HG02763 (cell line): ENCODE measurements around the gene CLEC18B.
"Not testable (repeated sequence)": the region's sequence is repeated elsewhere in the genome, so short reads cannot be mapped to it uniquely, and the experiment has no call there.

Experiments
- ATAC-seq: cut with Tn5 transposase; IDR thresholded peaks from one replicate; pipeline ENCODE4 v1.9.1; 2021; ENCODE audit warnings: mild to moderate bottlenecking, moderate library complexity; ENCODE audit not compliant: unreplicated experiment

The CLEC18B gene

GRCh38 chr16:74361646-74362610 lies 59.4 kb downstream of the CLEC18B start:
- ATAC-seq = not testable (repeated sequence)
